DMS79 (cell line): Measurements from ENCODE around the gene RASIP1.
"Not testable (repeated sequence)": the region's sequence is repeated elsewhere in the genome, so short reads cannot be mapped to it uniquely, and the experiment has no call there.

Experiments used
- DNase-seq: peaks from one replicate; lab custom pipeline; 2025; lab: John Stamatoyannopoulos, UW

RASIP1 gene

GRCh38 chr19:48713041-48713863, 27.2 kb downstream of the RASIP1 start:
- no peak for DNase-seq

GRCh38 chr19:48711106-48711662, 29.2 kb downstream of the RASIP1 start:
- no peak for DNase-seq

GRCh38 chr19:48708471-48708870, 31.9 kb downstream of the RASIP1 start:
- DNase-seq, result no peak

GRCh38 chr19:48705431-48705830, 35.0 kb downstream of the RASIP1 start:
- DNase-seq, result no peak

GRCh38 chr19:48703316-48703715, 37.1 kb downstream of the RASIP1 start:
- DNase-seq, result no peak

- DNase-seq, result no peak
Observed at GRCh38 chr19:48702701-48703100, 37.7 kb downstream of the RASIP1 start.

GRCh38 chr19:48698046-48698445, 42.4 kb downstream of the RASIP1 start:
- DNase-seq, result peak; percentile 22

GRCh38 chr19:48696353-48697010, 43.9 kb downstream of the RASIP1 start:
- no peak for DNase-seq

GRCh38 chr19:48695743-48696352, 44.6 kb downstream of the RASIP1 start, which contains the start of gene FUT2:
TSS of gene FUT2 (plus strand) at chr19:48695971. CDS start at chr19:48702957, 6,986 bp downstream.
- peak; percentile 40 for DNase-seq

- not testable (repeated sequence) for DNase-seq
Observed at GRCh38 chr19:48693629-48694028, 46.8 kb downstream of the RASIP1 start.

- no peak for DNase-seq
Observed at GRCh38 chr19:48689449-48689848, 51.0 kb downstream of the RASIP1 start.

- DNase-seq, result no peak
Observed at GRCh38 chr19:48687776-48688175, 52.6 kb downstream of the RASIP1 start.

GRCh38 chr19:48686637-48687036, 53.8 kb downstream of the RASIP1 start:
- not testable (repeated sequence) for DNase-seq

- DNase-seq, result no peak
Observed at GRCh38 chr19:48686088-48686487, 54.3 kb downstream of the RASIP1 start.

GRCh38 chr19:48685583-48685982, 54.8 kb downstream of the RASIP1 start:
- no peak for DNase-seq

- no peak for DNase-seq
Observed at GRCh38 chr19:48683349-48683748, 57.1 kb downstream of the RASIP1 start.

GRCh38 chr19:48681127-48681470, 59.3 kb downstream of the RASIP1 start:
- DNase-seq, result no peak

GRCh38 chr19:48680436-48681126, 59.8 kb downstream of the RASIP1 start:
- DNase-seq, result no peak

- not testable (repeated sequence) for DNase-seq
Observed at GRCh38 chr19:48680006-48680405, 60.4 kb downstream of the RASIP1 start.

- DNase-seq, result no peak
Observed at GRCh38 chr19:48678201-48678600, 62.2 kb downstream of the RASIP1 start.

GRCh38 chr19:48676887-48677286, 63.5 kb downstream of the RASIP1 start:
- DNase-seq, result no peak

- no peak for DNase-seq
Observed at GRCh38 chr19:48676487-48676886, 63.9 kb downstream of the RASIP1 start.
